Trophoblast cell (in vitro differentiated cells and primary cell): ENCODE data around the gene ERF.

ENCODE experiments used
- DNase-seq, 2 donors: peaks; one replicate each; pipeline ENCODE4 v3.0.0-alpha.2; 2016
- H2AFZ ChIP-seq: 2 replicates; pipeline ENCODE4 v1.6.1; 2013; ENCODE audit warnings: low read length, moderate library complexity, mild to moderate bottlenecking; ENCODE audit not compliant: insufficient read depth, poor library complexity
- H2AK5ac ChIP-seq: 2 replicates; pipeline ENCODE4 v1.6.1; 2013; ENCODE audit warnings: mild to moderate bottlenecking, low read length
- H2BK120ac ChIP-seq: 2 replicates; pipeline ENCODE4 v1.6.1; 2013; ENCODE audit warnings: low read length, mild to moderate bottlenecking, moderate library complexity; ENCODE audit not compliant: insufficient read depth, poor library complexity
- H2BK12ac ChIP-seq: 2 replicates; pipeline ENCODE4 v1.6.1; 2013; ENCODE audit warnings: mild to moderate bottlenecking, low read length, moderate library complexity
- H2BK5ac ChIP-seq: 2 replicates; pipeline ENCODE4 v1.6.1; 2013; ENCODE audit warnings: low read length, low read depth, moderate library complexity, mild to moderate bottlenecking; ENCODE audit not compliant: poor library complexity
- H3K14ac ChIP-seq: 2 replicates; pipeline ENCODE4 v1.6.1; 2013; ENCODE audit warnings: mild to moderate bottlenecking, low read length
- H3K18ac ChIP-seq: 2 replicates; pipeline ENCODE4 v1.6.1; 2013; ENCODE audit warnings: mild to moderate bottlenecking, low read length
- H3K23ac ChIP-seq: 2 replicates; pipeline ENCODE4 v1.6.1; 2013; ENCODE audit warnings: low read length
- H3K27ac ChIP-seq: 2 replicates; pipeline ENCODE4 v1.5.1; 2013; ENCODE audit warnings: low read depth, mild to moderate bottlenecking, inconsistent platforms, low read length, moderate library complexity
- H3K27me3 ChIP-seq: 2 replicates; pipeline ENCODE4 v1.6.1; 2013; ENCODE audit warnings: inconsistent platforms, mild to moderate bottlenecking, low read length, moderate library complexity; ENCODE audit not compliant: insufficient read depth
- H3K36me3 ChIP-seq, 2 experiments: 1 replicate in 1 of 2; 2 replicates in 1 of 2; pipeline ENCODE4 v1.6.1; 2013; ENCODE audit warnings: low read length in 2 of 2, mild to moderate bottlenecking in 2 of 2, moderate library complexity in 1 of 2; ENCODE audit not compliant: insufficient read depth in 2 of 2, control insufficient read depth in 1 of 2
- H3K4ac ChIP-seq: 2 replicates; pipeline ENCODE4 v1.6.1; 2013; ENCODE audit warnings: low read depth, mild to moderate bottlenecking, low read length, moderate library complexity
- H3K4me1 ChIP-seq, 2 experiments: 1 replicate in 1 of 2; 2 replicates in 1 of 2; pipeline ENCODE4 v1.6.1; 2013; ENCODE audit warnings: low read length in 2 of 2, mild to moderate bottlenecking in 2 of 2, moderate library complexity in 1 of 2; ENCODE audit not compliant: insufficient read depth in 2 of 2, control insufficient read depth in 1 of 2
- H3K4me2 ChIP-seq: 2 replicates; pipeline ENCODE4 v1.6.1; 2013; ENCODE audit warnings: inconsistent platforms, mild to moderate bottlenecking, low read length, moderate library complexity
- H3K4me3 ChIP-seq: 2 replicates; pipeline ENCODE4 v1.5.1; 2013; ENCODE audit warnings: mild to moderate bottlenecking, low read depth, low read length, inconsistent platforms
- H3K79me1 ChIP-seq: one replicate; pipeline ENCODE4 v1.6.1; 2013; ENCODE audit warnings: low read length
- H3K79me2 ChIP-seq: 2 replicates; pipeline ENCODE4 v1.6.1; 2013; ENCODE audit warnings: low read length, mild to moderate bottlenecking; ENCODE audit not compliant: control insufficient read depth, insufficient read depth, poor library complexity
- H3K9ac ChIP-seq: 2 replicates; pipeline ENCODE4 v1.6.1; 2013; ENCODE audit warnings: mild to moderate bottlenecking, low read length
- H3K9me3 ChIP-seq: 2 replicates; pipeline ENCODE4 v1.6.1; 2013; ENCODE audit warnings: low read depth, mild to moderate bottlenecking, control low read depth, inconsistent platforms, low read length; ENCODE audit not compliant: insufficient read depth
- H4K12ac ChIP-seq: 2 replicates; pipeline ENCODE4 v1.6.1; 2013; ENCODE audit warnings: low read depth, mild to moderate bottlenecking, low read length, moderate library complexity
- H4K8ac ChIP-seq: 2 replicates; pipeline ENCODE4 v1.6.1; 2013; ENCODE audit warnings: low read depth, mild to moderate bottlenecking, low read length, moderate library complexity
- H4K91ac ChIP-seq: one replicate; pipeline ENCODE4 v1.6.1; 2013; ENCODE audit warnings: low read depth, mild to moderate bottlenecking, low read length, moderate library complexity
- WGBS: extraction: QIAGEN DNeasy Blood & Tissue Kit; methylation state at CpG from one replicate; pipeline ENCODE4 v1.1.7; 2013; ENCODE audit warnings: missing lambda C conversion rate; ENCODE audit not compliant: insufficient read length, insufficient coverage; ENCODE audit errors: extremely low coverage; 5-methylcytosine and 5-hydroxymethylcytosine counted together

The ERF gene

GRCh38 chr19:42229855-42230351 lies 25.0 kb downstream of the ERF start:
- Histone ChIP-seq H3K23ac (no peak overlapping the region), H3K4me3 (no peak overlapping the region), H4K12ac (no peak overlapping the region), H3K18ac (no peak overlapping the region), H3K4ac (no peak overlapping the region), H3K79me1 (no peaks in the 10 kb centered on the region), H3K4me1 (no peaks in the 10 kb centered on the region), H3K9ac (no peak overlapping the region), H3K9me3 (peaks cover 2% of the 10 kb centered on the region), H3K4me2 (no peak overlapping the region), H3K36me3 (peaks cover 72 to 83% of the 10 kb centered on the region in 2 experiments), H3K27ac (no peak overlapping the region), H3K27me3 (no peaks in the 10 kb centered on the region), H3K79me2 (no peaks in the 10 kb centered on the region), H3K14ac (no peak overlapping the region), H2AK5ac (no peak overlapping the region), H4K91ac (no peak overlapping the region), H2BK12ac (no peak overlapping the region), H2BK120ac (no peak overlapping the region), H4K8ac (no peak overlapping the region), H2BK5ac (no peak overlapping the region), H2AFZ (no peak overlapping the region)
- no CpG with 5 or more reads among the region's 8 CpGs for WGBS
- DNase-seq = no peak

- H3K27ac ChIP-seq = no peak overlapping the region
- peaks cover 74 to 84% of the 10 kb centered on the region in 2 experiments for H3K36me3 ChIP-seq
- DNase-seq = no peak
- no peak overlapping the region for H4K12ac ChIP-seq
- H2BK120ac ChIP-seq = no peak overlapping the region
- no peaks in the 10 kb centered on the region for H3K79me1 ChIP-seq
- H3K4me2 ChIP-seq = no peak overlapping the region
- H4K91ac ChIP-seq = no peak overlapping the region
- no peaks in the 10 kb centered on the region for H3K79me2 ChIP-seq
- H2AK5ac ChIP-seq = no peak overlapping the region
- WGBS = no CpG with 5 or more reads among the region's 4 CpGs
- H3K4me1 ChIP-seq = no peaks in the 10 kb centered on the region
- H4K8ac ChIP-seq = no peak overlapping the region
- no peak overlapping the region for H3K4ac ChIP-seq
- peaks cover under 1% of the 10 kb centered on the region for H3K9me3 ChIP-seq
- no peak overlapping the region for H3K9ac ChIP-seq
- no peak overlapping the region for H3K18ac ChIP-seq
- H3K23ac ChIP-seq = no peak overlapping the region
- no peaks in the 10 kb centered on the region for H3K27me3 ChIP-seq
- H2BK5ac ChIP-seq = no peak overlapping the region
- no peak overlapping the region for H3K4me3 ChIP-seq
- H2BK12ac ChIP-seq = no peak overlapping the region
- no peak overlapping the region for H2AFZ ChIP-seq
- no peak overlapping the region for H3K14ac ChIP-seq
These were observed 25.6 kb downstream of the ERF start for GRCh38 chr19:42229301-42229854.

- Histone ChIP-seq H3K9me3 (no peaks in the 10 kb centered on the region), H3K4me1 (no peaks in the 10 kb centered on the region), H4K8ac (no peak overlapping the region), H2AFZ (no peak overlapping the region), H3K23ac (no peak overlapping the region), H3K4me2 (no peak overlapping the region), H3K79me2 (no peaks in the 10 kb centered on the region), H3K4ac (no peak overlapping the region), H2BK120ac (no peak overlapping the region), H4K91ac (no peak overlapping the region), H2AK5ac (no peak overlapping the region), H2BK12ac (no peak overlapping the region), H2BK5ac (no peak overlapping the region), H3K4me3 (no peak overlapping the region), H4K12ac (no peak overlapping the region), H3K27me3 (no peaks in the 10 kb centered on the region), H3K9ac (no peak overlapping the region), H3K27ac (no peak overlapping the region), H3K36me3 (peaks cover 70 to 81% of the 10 kb centered on the region in 2 experiments), H3K18ac (no peak overlapping the region), H3K79me1 (no peaks in the 10 kb centered on the region), H3K14ac (no peak overlapping the region)
- no peak for DNase-seq
- no CpG with 5 or more reads among the region's 4 CpGs for WGBS
These were observed 26.3 kb downstream of the ERF start for GRCh38 chr19:42228641-42229040.

- no peak overlapping the region for H4K8ac ChIP-seq
- H3K9me3 ChIP-seq = no peaks in the 10 kb centered on the region
- no peak overlapping the region for H3K14ac ChIP-seq
- H3K27me3 ChIP-seq = no peaks in the 10 kb centered on the region
- H3K27ac ChIP-seq = no peak overlapping the region
- no peak overlapping the region for H3K9ac ChIP-seq
- no peak overlapping the region for H3K4me3 ChIP-seq
- no peak overlapping the region for H2BK120ac ChIP-seq
- no peak overlapping the region for H2AK5ac ChIP-seq
- H4K12ac ChIP-seq = no peak overlapping the region
- no peak for DNase-seq
- H2AFZ ChIP-seq = no peak overlapping the region
- WGBS = no CpG with 5 or more reads among the region's 1 CpG
- H4K91ac ChIP-seq = no peak overlapping the region
- H3K18ac ChIP-seq = no peak overlapping the region
- H2BK12ac ChIP-seq = no peak overlapping the region
- no peak overlapping the region for H2BK5ac ChIP-seq
- H3K79me2 ChIP-seq = no peaks in the 10 kb centered on the region
- H3K23ac ChIP-seq = no peak overlapping the region
- H3K4ac ChIP-seq = no peak overlapping the region
- H3K4me2 ChIP-seq = no peak overlapping the region
- no peaks in the 10 kb centered on the region for H3K79me1 ChIP-seq
- peaks cover 54 to 69% of the 10 kb centered on the region in 2 experiments for H3K36me3 ChIP-seq
- no peaks in the 10 kb centered on the region for H3K4me1 ChIP-seq
These were observed 28.0 kb downstream of the ERF start for GRCh38 chr19:42226886-42227285.
